D721Med (cell line): Measurements from ENCODE around the gene CADM1.

Source experiments
- DNase-seq: peaks from one replicate; pipeline ENCODE4 v3.0.0; 2011; ENCODE audit warnings: low spot score; ENCODE audit not compliant: insufficient read length
- FAIRE-seq: peaks from 2 replicates; lab custom pipeline; 2011; peaks lifted over from hg19 to GRCh38; lab: Jason Lieb, UNC
- CTCF ChIP-seq: IDR thresholded peaks from 2 replicates; pipeline ENCODE4 v1.5.1; 2012; ENCODE audit warnings: mild to moderate bottlenecking, control low read depth; ENCODE audit not compliant: insufficient read depth; ENCODE audit errors: missing control alignments

CADM1 gene

GRCh38 chr11:115257270-115257669 lies 246.9 kb downstream of the CADM1 start:
- DNase-seq (no peak), FAIRE-seq (no peak)
- TF ChIP-seq CTCF: no peak

GRCh38 chr11:115256397-115257197 lies 247.6 kb downstream of the CADM1 start:
- no peak for DNase-seq

GRCh38 chr11:115255006-115255762 lies 249.0 kb downstream of the CADM1 start:
- FAIRE-seq (no peak), DNase-seq (no peak)
- no peak for TF ChIP-seq CTCF

More at GRCh38 chr11:115256397-115257197, 247.6 kb downstream of the CADM1 start:
- FAIRE-seq: no peak
- no peak for TF ChIP-seq CTCF

GRCh38 chr11:115251126-115251525 lies 253.1 kb downstream of the CADM1 start:
- FAIRE-seq: peak; percentile 78
- DNase-seq: no peak
- TF ChIP-seq CTCF: no peak

GRCh38 chr11:115249061-115249578 lies 255.1 kb downstream of the CADM1 start:
- TF ChIP-seq CTCF: no peak
- no peak for DNase-seq
- FAIRE-seq: peak; percentile 29

- FAIRE-seq (peak; percentile 87), DNase-seq (no peak)
- no peak for TF ChIP-seq CTCF
These were observed 256.3 kb downstream of the CADM1 start for GRCh38 chr11:115247953-115248352.
